H1 (cell line): ENCODE data around the gene TXNDC2.

Experiments used
- ATF3 ChIP-seq: IDR thresholded peaks from 2 replicates; pipeline ENCODE4 v1.6.1; 2011; ENCODE audit warnings: low read depth, mild to moderate bottlenecking, low read length; ENCODE audit not compliant: insufficient read depth
- NRF1 ChIP-seq: IDR thresholded peaks from 2 replicates; pipeline ENCODE4 v1.6.1; 2011; ENCODE audit warnings: mild to moderate bottlenecking, low read depth, low read length, improper control_type of control experiment
- SUZ12 ChIP-seq: fragments of 200-600 bp; sonication (generic); IDR thresholded peaks from 2 replicates; pipeline ENCODE4 v1.6.1; 2012; ENCODE audit warnings: mild to moderate bottlenecking, inconsistent platforms, low read length, moderate library complexity, mixed read lengths
- ZNF274 ChIP-seq: IDR thresholded peaks from 2 replicates; pipeline ENCODE4 v1.7.0; 2012; ENCODE audit warnings: low read length, borderline replicate concordance; ENCODE audit errors: extremely low read depth

- TF ChIP-seq ZNF274 (no peak), SUZ12 (no peak), ATF3 (no peak), NRF1 (no peak)
Measured at GRCh38 chr18:9933865-9934264, 48.1 kb downstream of the TXNDC2 start.
